Left kidney (tissue), 2 donors: ENCODE results near the gene UNC93A. TPM values are rescaled to one million over a fixed set of nuclear protein-coding genes. Genes with fewer than 3 reads are reported as not detected.
"Not testable (repeated sequence)": the region's sequence is repeated elsewhere in the genome, so short reads cannot be mapped to it uniquely, and the experiment has no call there.

Experiments used
- DNase-seq: peaks from one replicate; pipeline ENCODE4 v3.0.0-alpha.2; 2013
- polyA plus RNA-seq: library from polyadenylated mRNA; unstranded; fragments of 120-200 nt; gene quantifications from one replicate; pipeline ENCODE4 v1.2.1, GENCODE V29; 2013; ENCODE audit not compliant: insufficient read length

The UNC93A gene
- polyA plus RNA-seq, 1 donor: 8.3 TPM

- DNase-seq: no peak
Observed at GRCh38 chr6:167270499-167271311, 20.4 kb upstream of the UNC93A start.

DNA sequence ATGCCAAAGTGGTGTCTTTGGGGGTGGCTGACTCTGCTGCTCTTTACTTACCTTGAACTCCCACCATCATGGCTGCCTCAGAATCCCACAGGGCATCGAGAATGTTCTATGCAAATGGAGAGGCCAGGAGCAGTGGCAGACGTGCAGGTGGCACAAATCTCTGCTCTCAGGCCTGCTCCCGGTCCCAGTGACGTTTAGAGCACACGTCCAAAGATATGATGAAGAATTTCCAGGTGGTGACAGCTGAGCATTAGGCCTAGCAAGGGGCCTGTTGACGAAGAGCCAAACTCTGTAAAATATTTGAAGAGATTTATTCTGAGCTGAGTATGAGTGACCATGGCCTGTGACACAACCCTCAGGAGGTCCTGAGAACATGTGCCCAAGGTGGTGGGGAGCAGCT lies 19.0 kb upstream of the UNC93A start:
- no peak for DNase-seq

DNA sequence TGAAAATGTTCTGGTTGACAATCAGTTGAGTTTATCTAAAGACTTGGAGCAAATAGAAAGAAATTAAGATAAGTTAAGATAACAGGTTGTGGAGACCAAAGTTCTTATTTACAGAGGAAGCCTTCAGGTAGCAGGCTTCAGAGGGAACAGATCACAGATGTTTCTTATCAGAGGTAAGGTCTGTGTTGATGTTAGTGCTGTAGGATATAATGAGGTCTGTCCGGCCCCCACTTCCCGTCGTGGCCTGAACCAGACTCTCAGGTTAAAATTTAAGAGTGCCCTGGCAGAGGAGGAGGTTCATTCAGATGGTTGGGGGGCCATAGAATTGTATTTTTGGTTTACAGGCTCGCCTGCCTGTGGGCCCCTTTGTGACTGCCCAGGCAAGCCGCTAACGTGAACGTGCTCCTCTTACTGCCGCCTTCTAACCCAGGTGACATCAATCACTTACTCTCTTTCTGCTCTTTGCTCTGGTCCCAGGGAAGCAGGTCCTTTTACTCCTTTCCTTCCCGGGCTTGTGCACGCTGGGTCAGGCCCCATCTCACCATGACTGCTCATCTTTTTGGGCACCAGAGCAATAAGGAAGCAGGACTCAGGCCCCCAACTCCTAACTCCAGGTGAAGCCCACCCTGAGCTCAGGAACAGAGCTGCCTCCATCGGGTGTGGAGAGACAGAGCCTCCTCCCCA lies 18.3 kb upstream of the UNC93A start:
- DNase-seq: no peak

DNA sequence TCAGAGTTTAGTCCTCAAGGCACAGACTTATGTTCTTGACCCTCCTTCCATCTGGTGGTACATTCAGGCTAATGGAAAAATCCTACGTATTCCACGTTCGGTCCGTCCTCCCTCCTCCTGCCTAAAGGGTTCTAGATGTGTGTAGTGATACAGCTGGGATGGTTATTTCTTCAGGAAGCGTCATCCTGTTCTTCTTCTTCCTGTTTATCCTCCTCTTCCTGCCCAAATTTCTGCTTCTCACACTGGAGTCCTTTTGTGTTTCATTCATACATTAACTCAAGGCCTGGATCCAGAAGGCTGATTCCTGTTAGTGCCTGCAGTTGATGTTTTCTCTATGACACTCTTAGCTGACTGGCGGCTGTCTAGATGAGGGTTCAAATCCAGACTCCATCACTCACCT lies 16.8 kb upstream of the UNC93A start:
- DNase-seq: no peak

DNA sequence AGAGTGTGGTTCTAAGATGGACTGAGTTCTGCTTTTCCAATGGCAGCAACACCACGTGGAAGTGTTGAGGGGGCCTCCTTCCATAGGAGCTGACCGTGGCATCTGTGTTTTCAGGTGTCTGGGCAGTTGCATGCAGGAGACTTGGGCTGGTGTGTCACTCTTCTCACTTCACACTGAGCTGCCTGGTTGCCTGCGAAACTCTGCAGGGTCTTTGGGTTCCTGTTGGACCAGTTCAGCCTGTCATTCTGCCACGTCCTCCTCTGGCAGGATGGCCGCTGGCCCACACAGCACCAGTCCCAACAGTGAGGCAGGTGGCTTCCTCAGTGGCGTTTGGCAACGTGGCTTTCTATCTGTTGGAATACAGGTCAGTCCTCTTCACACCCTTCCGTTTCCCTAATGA lies 16.1 kb upstream of the UNC93A start:
- DNase-seq: no peak

- DNase-seq: no peak
Observed at GRCh38 chr6:167275436-167275835, 15.7 kb upstream of the UNC93A start.

DNA sequence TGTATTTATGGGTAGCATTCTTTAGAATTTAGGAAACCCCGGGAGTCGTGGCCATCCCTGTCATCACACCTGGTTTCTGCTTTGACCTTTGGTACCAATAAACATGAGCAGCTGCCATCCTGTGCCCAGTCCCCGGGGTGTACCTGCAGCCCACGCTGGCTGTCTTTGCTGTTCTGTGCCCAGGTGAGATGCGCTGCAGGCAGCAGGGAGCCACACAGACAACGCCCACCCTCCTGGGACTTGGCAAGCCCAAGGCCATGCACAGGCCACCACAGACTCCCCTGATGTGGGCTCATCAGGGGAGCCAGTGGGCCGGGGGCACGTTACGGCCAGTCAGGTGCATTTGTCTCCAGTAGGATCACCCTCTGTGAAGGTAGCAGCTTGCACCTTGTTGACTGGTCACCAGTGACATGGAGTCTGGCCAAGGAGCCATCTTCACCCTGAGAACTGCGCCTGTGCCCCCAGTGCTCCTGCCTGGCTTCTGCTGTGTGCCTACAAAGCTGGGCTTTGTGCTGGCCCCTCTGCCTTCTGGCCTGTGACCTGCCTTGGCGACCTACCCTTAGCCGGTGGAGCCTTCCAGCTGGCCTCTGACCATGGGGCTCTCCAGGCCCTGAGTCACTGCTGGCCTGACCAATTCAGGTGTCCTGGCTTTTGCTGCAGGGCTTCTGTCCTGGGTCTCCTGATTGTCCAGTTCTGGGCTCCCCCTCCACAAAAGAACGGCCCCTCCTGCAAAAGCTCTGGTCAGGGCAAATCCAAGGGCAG lies 14.2 kb upstream of the UNC93A start:
- DNase-seq: no peak

GRCh38 chr6:167278173-167278940 lies 12.8 kb upstream of the UNC93A start:
- DNase-seq: not testable (repeated sequence)

DNA sequence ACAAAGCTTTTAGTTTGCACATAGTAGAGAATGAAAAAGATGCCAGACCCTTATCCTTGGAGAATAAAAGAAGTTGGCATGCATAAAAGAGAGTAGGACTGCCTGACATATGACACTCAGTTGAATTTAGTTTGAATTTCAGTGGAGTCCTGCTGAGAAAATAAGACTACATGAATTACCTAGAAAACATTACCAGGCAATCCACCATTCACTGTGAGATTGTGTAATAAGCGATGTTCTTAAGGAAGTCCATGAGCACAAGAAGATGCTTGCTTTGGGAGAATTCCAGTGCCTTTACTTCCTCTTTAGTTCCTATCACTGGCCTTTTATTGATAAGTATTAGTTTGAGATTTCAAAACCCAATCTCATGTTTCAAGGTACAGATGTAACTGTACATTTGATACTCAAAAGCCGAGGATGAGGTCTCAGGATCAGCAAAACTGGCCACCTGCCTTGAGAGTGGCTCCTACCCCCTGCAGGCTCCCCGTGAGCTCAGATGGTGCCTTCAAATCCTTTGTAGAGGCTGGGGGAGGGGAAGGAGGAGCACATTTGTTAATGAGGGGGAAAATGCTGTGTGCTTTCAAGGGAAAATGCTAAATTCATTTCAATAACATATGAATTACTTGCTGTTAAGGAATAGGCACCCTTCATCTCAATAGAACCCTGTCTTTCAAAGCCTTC lies 11.2 kb upstream of the UNC93A start:
- no peak for DNase-seq

- DNase-seq: not testable (repeated sequence)
Observed at GRCh38 chr6:167280466-167280865, 10.6 kb upstream of the UNC93A start.

GRCh38 chr6:167282165-167282564 lies 8.9 kb upstream of the UNC93A start:
- no peak for DNase-seq

- not testable (repeated sequence) for DNase-seq
Observed at GRCh38 chr6:167284565-167284964, 6.5 kb upstream of the UNC93A start.

DNA sequence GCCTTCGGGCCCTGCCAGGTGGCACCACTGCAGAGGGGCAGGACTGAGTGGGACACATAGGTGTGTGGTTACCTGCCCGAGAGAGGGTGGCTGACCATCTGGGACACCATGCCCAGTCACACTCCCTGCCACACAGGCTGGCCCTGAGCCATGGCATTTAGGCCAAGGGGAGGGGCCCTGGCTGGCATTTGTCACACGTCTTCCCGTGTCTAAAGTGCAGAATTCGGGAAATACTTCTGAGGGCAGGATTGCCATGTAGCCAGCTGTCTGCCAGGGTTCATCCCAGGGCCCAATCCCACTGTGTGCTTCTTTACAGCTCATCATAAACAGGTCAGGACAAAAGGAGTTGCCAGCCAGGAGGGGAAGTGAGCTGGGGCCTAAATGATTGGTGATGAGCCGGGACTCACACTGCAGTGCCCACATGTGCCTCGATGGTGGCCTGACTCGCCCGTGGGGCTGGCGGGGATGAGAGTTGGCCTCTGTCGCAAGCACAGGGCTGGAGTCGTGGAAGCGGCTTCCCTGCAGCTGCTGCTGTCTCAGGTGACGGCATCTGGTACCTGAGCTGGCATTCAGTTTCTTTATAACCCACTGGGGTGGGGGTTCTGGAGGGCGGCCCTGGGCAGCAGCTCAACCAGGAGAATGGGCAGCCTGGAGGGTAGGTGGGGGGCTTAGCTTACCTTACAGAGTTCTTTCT lies 5.9 kb upstream of the UNC93A start:
- no peak for DNase-seq

DNA sequence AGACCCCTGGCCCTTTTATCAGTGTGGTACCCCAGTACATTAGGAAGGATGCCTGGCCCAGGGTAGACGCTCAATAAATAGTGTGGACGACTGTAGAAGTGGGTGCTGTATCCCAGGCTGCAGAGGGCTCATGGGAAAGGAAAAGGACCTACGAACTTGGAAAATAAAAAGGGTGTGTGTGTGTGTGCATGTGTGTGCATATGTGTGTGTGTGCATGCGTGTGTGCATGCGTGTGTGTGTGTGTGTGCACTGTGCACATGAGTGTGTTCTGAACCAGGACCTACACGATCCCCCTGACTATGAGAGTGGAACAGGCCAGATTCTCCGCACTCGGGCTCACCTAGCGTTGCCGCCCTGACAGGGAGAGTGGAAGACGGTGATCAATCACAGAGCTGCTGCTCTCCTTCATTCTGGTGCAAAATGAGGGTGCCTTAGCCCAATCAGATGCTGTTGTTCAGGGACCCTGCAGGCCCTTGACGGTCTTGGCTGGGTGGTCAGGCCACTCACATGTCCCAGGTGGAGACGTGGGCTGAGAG lies 3.5 kb upstream of the UNC93A start:
- DNase-seq: no peak

DNA sequence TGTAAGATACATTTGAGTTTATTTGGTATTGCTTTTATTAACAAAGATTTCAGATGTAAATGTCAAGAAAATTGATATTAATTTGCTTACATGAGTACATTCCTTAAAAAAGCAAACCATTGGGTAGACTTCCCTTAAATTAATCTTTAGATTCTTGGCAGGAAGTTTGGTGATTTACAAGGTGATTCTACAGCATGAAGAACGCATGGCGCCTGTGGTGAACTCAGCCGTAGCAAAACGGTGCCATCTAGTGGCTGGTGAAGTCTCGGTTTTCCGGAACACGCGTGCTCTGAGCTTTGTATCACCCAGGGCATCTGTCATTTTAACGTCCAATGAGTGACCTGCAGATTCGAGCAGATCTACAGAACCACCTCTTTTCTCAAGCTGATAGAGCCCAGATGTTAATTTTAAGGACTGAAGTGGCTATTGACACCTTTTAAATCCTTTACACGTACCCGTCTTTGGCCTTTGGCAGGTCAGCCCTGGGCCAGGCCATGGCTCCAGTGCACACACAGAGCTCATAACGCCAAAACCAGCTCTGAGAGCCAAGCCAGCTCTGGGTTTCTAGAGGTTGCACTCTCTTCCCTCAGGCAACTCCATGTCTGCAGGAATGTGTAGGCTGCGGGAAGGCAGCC lies 2.4 kb upstream of the UNC93A start:
- not testable (repeated sequence) for DNase-seq

DNA sequence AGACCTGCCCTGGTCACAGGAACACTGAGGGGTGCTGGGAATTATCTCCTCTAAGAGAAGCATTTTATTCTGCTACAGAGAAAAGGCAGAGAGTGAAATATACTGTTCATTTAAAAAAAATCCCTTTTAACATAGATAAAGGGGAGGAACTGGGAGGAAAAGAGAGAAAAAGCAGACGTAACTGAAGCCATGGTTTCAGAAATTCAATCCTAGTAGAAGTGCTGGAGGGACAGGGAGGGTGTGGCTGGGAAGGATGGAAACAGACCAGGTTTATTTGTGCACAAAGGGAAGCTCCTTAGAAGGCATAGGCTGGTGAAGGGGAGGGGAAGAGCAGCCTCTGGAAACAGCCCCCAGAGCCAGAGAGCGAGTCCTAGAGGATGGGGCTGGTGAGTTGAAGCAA lies 1.8 kb upstream of the UNC93A start:
- not testable (repeated sequence) for DNase-seq

DNA sequence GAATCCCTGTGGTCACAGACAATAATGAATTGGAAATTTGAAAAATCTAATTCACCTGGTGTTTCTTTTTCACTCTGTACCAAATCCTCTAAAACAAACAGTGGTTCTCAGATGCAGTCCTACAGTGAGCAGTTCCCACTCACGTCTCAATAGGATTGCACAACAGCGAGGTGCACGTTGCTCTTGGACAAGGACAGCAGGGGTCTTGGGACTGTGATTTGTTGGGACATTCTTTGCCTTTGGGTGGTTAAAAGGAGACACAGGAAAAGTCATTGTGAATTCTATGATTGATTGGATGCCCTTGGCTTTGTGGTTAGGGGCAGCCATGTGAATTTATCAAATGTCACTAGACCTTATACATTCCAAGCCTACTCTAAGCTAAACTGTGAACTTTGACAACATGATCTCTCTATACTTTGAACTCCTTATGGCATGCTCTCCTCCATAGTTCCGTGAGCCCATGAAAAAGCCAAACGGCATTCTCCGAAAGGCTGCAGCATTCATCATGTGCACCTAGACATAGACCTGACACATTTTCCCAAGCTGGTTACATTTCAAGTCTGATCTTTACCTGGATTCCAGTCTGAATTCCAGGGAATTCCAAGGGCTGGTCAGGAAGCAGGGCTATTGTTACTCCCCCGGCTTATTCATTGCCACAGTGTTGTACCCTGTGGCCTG lies 647 bp downstream of the UNC93A start:
- DNase-seq: no peak

GRCh38 chr6:167292301-167293087 lies 1.4 kb downstream of the UNC93A start:
- DNase-seq: no peak
